ENCODE data around the gene ARHGEF12. TPM values are rescaled to one million over a fixed set of nuclear protein-coding genes. Genes with fewer than 3 reads are reported as not detected.

The ARHGEF12 gene
- total and polyA plus RNA-seq, 2 experiments from 2014 or later = 9.0 to 38.9 TPM

- ATAC-seq (no peak), DNase-seq (ENCODE audit: low spot score) (no peak)
- peaks cover 7% of the 10 kb centered on the region; the same call in 1 of the 2 replicates for H3K79me2 ChIP-seq (replicated peaks; ENCODE audit: insufficient read depth)
- Mint-ChIP-seq H3K27me3 (ENCODE audit: insufficient read depth, low read depth, poor library complexity) (peaks cover 5% of the 10 kb centered on the region), H3K4me1 (peaks cover 11% of the 10 kb centered on the region), H3K27ac (no peak overlapping the region), H3K9me3 (no peaks in the 10 kb centered on the region), H3K36me3 (ENCODE audit: low read depth) (peaks cover 8% of the 10 kb centered on the region; the same call in 2 of the 3 replicates), H3K4me3 (no peak overlapping the region)
- no peak overlapping the region for H3K4me2 ChIP-seq
- no peak overlapping the region for H3K27ac ChIP-seq (ENCODE audit: low read depth)
- H4K20me1 ChIP-seq (replicated peaks; ENCODE audit: insufficient read depth) = peaks cover 3% of the 10 kb centered on the region; the same call in 1 of the 2 replicates
- H3K4me1 ChIP-seq (ENCODE audit: insufficient read depth) = peaks cover 7% of the 10 kb centered on the region
- no peaks in the 10 kb centered on the region for H3K36me3 ChIP-seq (ENCODE audit: insufficient read depth)
- H3K27me3 ChIP-seq (ENCODE audit: insufficient read depth) = peaks cover 13% of the 10 kb centered on the region; the same call in 1 of the 2 replicates
- TF ChIP-seq ZNF114 (CRISPR knock-in tag; IDR thresholded peaks at IDR 0.05) = no peak
- H3K9me2 ChIP-seq (ENCODE audit: insufficient read depth) = no peaks in the 10 kb centered on the region
- H2AFZ ChIP-seq = no peak overlapping the region
- H3F3A ChIP-seq (replicated peaks; ENCODE audit: low read depth) = peaks cover 10% of the 10 kb centered on the region; the same call in 1 of the 2 replicates
- no peak overlapping the region for H3K4me3 ChIP-seq
These were observed 6.7 kb upstream of the ARHGEF12 start for GRCh38 chr11:120329556-120329955.

GRCh38 chr11:120330045-120330444, 6.2 kb upstream of the ARHGEF12 start:
- H3K4me2 ChIP-seq = no peak overlapping the region
- peaks cover 7% of the 10 kb centered on the region for H3K4me1 ChIP-seq (ENCODE audit: insufficient read depth)
- peaks cover 13% of the 10 kb centered on the region; the same call in 1 of the 2 replicates for H3K27me3 ChIP-seq (ENCODE audit: insufficient read depth)
- H3K9me2 ChIP-seq (ENCODE audit: insufficient read depth) = no peaks in the 10 kb centered on the region
- ATAC-seq = no peak
- peaks cover 7% of the 10 kb centered on the region; the same call in 1 of the 2 replicates for H3K79me2 ChIP-seq (replicated peaks; ENCODE audit: insufficient read depth)
- peaks cover 3% of the 10 kb centered on the region; the same call in 1 of the 2 replicates for H4K20me1 ChIP-seq (replicated peaks; ENCODE audit: insufficient read depth)
- H3K4me1 Mint-ChIP-seq = peaks cover 14% of the 10 kb centered on the region
- no peak for DNase-seq (ENCODE audit: low spot score)
- no peak overlapping the region for H3K27ac ChIP-seq (ENCODE audit: low read depth)
- H3F3A ChIP-seq (replicated peaks; ENCODE audit: low read depth) = peaks cover 10% of the 10 kb centered on the region; the same call in 1 of the 2 replicates
- H3K27me3 Mint-ChIP-seq (ENCODE audit: insufficient read depth, low read depth, poor library complexity) = peaks cover 5% of the 10 kb centered on the region
- peaks cover 8% of the 10 kb centered on the region; the same call in 2 of the 3 replicates for H3K36me3 Mint-ChIP-seq (ENCODE audit: low read depth)
- H3K4me3 ChIP-seq = no peak overlapping the region
- H3K27ac Mint-ChIP-seq = no peak overlapping the region; the same call in 1 of the 2 replicates
- H3K4me3 Mint-ChIP-seq = no peak overlapping the region
- H3K9me3 Mint-ChIP-seq = no peaks in the 10 kb centered on the region
- H3K36me3 ChIP-seq (ENCODE audit: insufficient read depth) = no peaks in the 10 kb centered on the region
- H2AFZ ChIP-seq = no peak overlapping the region
- no peak for TF ChIP-seq STAT1 (IDR thresholded peaks at IDR 0.05; ENCODE audit: unreplicated experiment)
- TF ChIP-seq EZH2 (IDR thresholded peaks at IDR 0.05; ENCODE audit: low read depth, unreplicated experiment) = no peak
- no peak for TF ChIP-seq JUNB (IDR thresholded peaks at IDR 0.05; ENCODE audit: unreplicated experiment)
- TF ChIP-seq EZH2phosphoT487 (IDR thresholded peaks at IDR 0.05; ENCODE audit: unreplicated experiment) = no peak
- TF ChIP-seq ZNF331 (CRISPR knock-in tag; IDR thresholded peaks at IDR 0.05; ENCODE audit: low read depth) = no peak
- no peak for TF ChIP-seq ZNF462 (CRISPR knock-in tag; IDR thresholded peaks at IDR 0.05)
- TF ChIP-seq NANOG (IDR thresholded peaks at IDR 0.05; ENCODE audit: borderline replicate concordance) = no peak
- no peak for TF ChIP-seq ETS1 (IDR thresholded peaks at IDR 0.05)
- no peak for TF ChIP-seq POLR2AphosphoS5 (IDR thresholded peaks at IDR 0.05; ENCODE audit: low read depth)
- TF ChIP-seq ZNF114 (CRISPR knock-in tag; IDR thresholded peaks at IDR 0.05) = no peak
- no peak for TF ChIP-seq CREB1 (CRISPR knock-in tag; IDR thresholded peaks at IDR 0.05; ENCODE audit: low read depth)
- TF ChIP-seq REST (IDR thresholded peaks at IDR 0.05; ENCODE audit: unreplicated experiment) = no peak
